Endothelial cell of umbilical vein (primary cell): ENCODE results near the gene GET4.

Source experiments
- CTCF ChIP-seq, 2 donors: IDR thresholded peaks; 1 replicate in 1 of 2; 2 replicates in 1 of 2; pipeline ENCODE4 v1.5.1; 2011; ENCODE audit warnings: low read length in 2 of 2, mild to moderate bottlenecking in 2 of 2, moderate library complexity in 2 of 2, control low read depth in 1 of 2, inconsistent platforms in 1 of 2, low read depth in 1 of 2; ENCODE audit not compliant: insufficient read depth in 1 of 2; ENCODE audit errors: extremely low read depth in 1 of 2
- EZH2 ChIP-seq: IDR thresholded peaks from 2 replicates; pipeline ENCODE4 v1.6.1; 2012; ENCODE audit warnings: borderline replicate concordance, low read depth, mild to moderate bottlenecking, moderate library complexity, low read length, inconsistent platforms; ENCODE audit not compliant: severe bottlenecking
- GATA2 ChIP-seq: IDR thresholded peaks from 2 replicates; pipeline ENCODE4 v1.7.0; 2011; ENCODE audit warnings: low read depth, mild to moderate bottlenecking, moderate library complexity, mixed read lengths, low read length; ENCODE audit not compliant: insufficient read length, insufficient read depth
- JUN ChIP-seq: IDR thresholded peaks from 2 replicates; pipeline ENCODE4 v1.6.1; 2011; ENCODE audit warnings: borderline replicate concordance, low read depth; ENCODE audit not compliant: insufficient read length, insufficient read depth
- MAX ChIP-seq: IDR thresholded peaks from 2 replicates; pipeline ENCODE4 v1.6.1; 2011; ENCODE audit not compliant: insufficient read depth, insufficient read length
- POLR2AphosphoS5 ChIP-seq: IDR thresholded peaks from 2 replicates; pipeline ENCODE4 v1.6.1; 2012; ENCODE audit warnings: low read depth, mild to moderate bottlenecking, control low read depth, low read length, moderate library complexity; ENCODE audit not compliant: insufficient read depth

GRCh38 chr7:881441-882234 lies 5.3 kb downstream of the GET4 start:
- TF ChIP-seq CTCF (IDR thresholded peaks at IDR 0.05; ENCODE audit: extremely low read depth in 1 of 2, insufficient read depth in 1 of 2, low read depth in 1 of 2, low read length in 2 of 2) (no peak), MAX (no peak), GATA2 (no peak), POLR2AphosphoS5 (no peak), EZH2 (no peak), JUN (no peak)
